GM12891 (cell line): Measurements from ENCODE around the gene RP9.

ENCODE experiments used
- DNase-seq: peaks from one replicate; pipeline ENCODE4 v3.0.0; 2011; ENCODE audit warnings: low spot score; ENCODE audit not compliant: insufficient read length
- FAIRE-seq: peaks from 2 replicates; lab custom pipeline; 2011; peaks lifted over from hg19 to GRCh38; lab: Jason Lieb, UNC
- PAX5 ChIP-seq: IDR thresholded peaks from 2 replicates; pipeline ENCODE4 v1.6.1; 2011; ENCODE audit warnings: low read length, moderate library complexity, mild to moderate bottlenecking; ENCODE audit not compliant: insufficient read depth, severe bottlenecking
- POLR2A ChIP-seq: IDR thresholded peaks from 2 replicates; pipeline ENCODE4 v1.6.1; 2011; ENCODE audit warnings: low read depth, low read length, control low read depth
- POLR2AphosphoS5 ChIP-seq: IDR thresholded peaks from 2 replicates; pipeline ENCODE4 v1.6.1; 2011; ENCODE audit warnings: low read depth, low read length, control low read depth
- POU2F2 ChIP-seq: IDR thresholded peaks from 2 replicates; pipeline ENCODE4 v1.6.1; 2011; ENCODE audit warnings: low read depth, mild to moderate bottlenecking, control low read depth, low read length, moderate library complexity
- SPI1 ChIP-seq: IDR thresholded peaks from 2 replicates; pipeline ENCODE4 v1.6.1; 2011; ENCODE audit warnings: low read depth, low read length, control low read depth
- TAF1 ChIP-seq: IDR thresholded peaks from 2 replicates; pipeline ENCODE4 v1.6.1; 2011; ENCODE audit warnings: low read depth, low read length, control low read depth

The RP9 gene

DNA sequence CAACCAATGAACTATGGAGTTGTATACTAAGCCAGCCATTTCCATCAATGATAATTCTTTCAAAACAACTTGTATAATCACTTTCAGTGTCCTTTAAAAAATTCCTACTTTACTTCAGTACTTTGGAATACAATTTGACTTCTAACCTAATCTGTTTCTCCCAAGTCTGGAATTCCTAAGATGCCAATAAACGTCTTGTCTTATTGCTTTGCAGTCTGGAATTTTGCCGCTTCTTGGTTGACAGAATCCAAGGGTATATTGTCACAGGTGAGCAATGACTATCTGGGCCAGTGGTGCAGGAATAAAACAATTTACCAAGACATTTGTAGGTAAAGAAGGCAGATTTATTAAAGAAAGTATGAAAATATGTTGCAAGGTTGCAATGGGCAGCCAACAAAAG lies 21.8 kb downstream of the RP9 start:
- DNase-seq (no peak), FAIRE-seq (no peak)
- no peak for TF ChIP-seq POLR2AphosphoS5
- no peak for TF ChIP-seq PAX5
- no peak for TF ChIP-seq POU2F2
- no peak for TF ChIP-seq SPI1
- no peak for TF ChIP-seq POLR2A
- no peak for TF ChIP-seq TAF1

- no peak for FAIRE-seq
- TF ChIP-seq POU2F2 (no peak), TAF1 (no peak), POLR2AphosphoS5 (no peak), POLR2A (no peak), PAX5 (no peak), SPI1 (no peak)
- no peak for DNase-seq
Measured at GRCh38 chr7:33079763-33080690, 29.2 kb downstream of the RP9 start.

DNA sequence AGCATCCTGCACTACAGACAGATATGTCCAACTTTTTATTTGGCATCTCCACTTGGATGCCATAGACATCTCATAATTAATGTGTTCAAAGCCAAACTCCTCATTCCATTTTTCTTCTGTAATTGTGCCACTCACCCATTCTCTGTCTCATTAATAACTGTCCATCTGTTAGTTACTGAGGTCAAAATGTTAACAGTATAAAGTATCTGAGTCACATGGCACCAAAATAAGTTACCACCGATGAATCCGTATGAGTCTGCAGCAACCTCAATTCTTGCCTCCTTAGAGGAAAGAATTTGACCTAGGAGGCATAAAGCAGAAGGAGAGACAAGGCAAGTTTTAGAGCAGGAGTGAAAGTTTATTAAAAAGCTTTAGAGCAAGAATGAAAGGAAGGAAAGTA lies 30.1 kb downstream of the RP9 start:
- DNase-seq (no peak), FAIRE-seq (no peak)
- no peak for TF ChIP-seq SPI1
- no peak for TF ChIP-seq POLR2A
- TF ChIP-seq POU2F2 = no peak
- TF ChIP-seq TAF1 = no peak
- no peak for TF ChIP-seq PAX5

- TF ChIP-seq POLR2A = no peak
- TF ChIP-seq TAF1 = no peak
- no peak for TF ChIP-seq POLR2AphosphoS5
- no peak for TF ChIP-seq SPI1
- no peak for TF ChIP-seq PAX5
- no peak for TF ChIP-seq POU2F2
- FAIRE-seq (no peak), DNase-seq (no peak)
Measured at GRCh38 chr7:33076737-33077136, 32.5 kb downstream of the RP9 start.

DNA sequence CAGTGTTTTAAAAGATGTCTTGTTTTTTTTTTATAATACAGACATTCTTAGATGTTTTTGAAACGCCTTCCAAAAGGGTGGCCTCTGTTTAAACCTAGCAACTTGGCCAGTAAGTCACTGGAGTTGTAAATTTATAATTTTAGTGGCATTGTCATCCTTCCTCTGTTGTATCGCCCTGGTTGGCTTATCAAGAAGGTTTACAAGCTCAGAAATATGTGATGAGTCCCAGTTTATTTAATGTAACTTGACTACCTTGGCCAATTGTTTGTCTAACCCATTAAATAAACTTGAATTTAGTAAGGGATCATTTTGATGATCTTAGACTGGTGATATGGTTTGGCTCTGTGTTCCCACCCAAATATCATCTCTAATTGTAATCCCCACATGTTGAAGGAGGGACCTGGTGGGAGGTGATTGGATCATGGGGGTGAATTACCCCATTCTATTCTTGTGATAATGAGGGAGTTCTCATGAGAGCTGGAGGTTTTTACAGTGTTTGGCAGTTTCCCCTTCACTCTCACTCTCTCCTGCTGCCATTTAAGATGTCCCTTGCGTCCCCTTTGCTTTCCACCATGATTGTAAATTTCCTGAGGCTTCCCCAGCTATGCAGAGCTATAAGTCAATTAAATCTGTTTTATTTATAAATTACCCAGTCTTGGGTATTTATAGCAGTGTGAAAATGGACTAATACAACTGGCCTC lies 33.2 kb downstream of the RP9 start:
- no peak for TF ChIP-seq SPI1
- TF ChIP-seq POU2F2 = no peak
- no peak for TF ChIP-seq TAF1
- no peak for TF ChIP-seq POLR2A
- no peak for TF ChIP-seq POLR2AphosphoS5
- TF ChIP-seq PAX5 = no peak
- DNase-seq (no peak), FAIRE-seq (no peak)

DNA sequence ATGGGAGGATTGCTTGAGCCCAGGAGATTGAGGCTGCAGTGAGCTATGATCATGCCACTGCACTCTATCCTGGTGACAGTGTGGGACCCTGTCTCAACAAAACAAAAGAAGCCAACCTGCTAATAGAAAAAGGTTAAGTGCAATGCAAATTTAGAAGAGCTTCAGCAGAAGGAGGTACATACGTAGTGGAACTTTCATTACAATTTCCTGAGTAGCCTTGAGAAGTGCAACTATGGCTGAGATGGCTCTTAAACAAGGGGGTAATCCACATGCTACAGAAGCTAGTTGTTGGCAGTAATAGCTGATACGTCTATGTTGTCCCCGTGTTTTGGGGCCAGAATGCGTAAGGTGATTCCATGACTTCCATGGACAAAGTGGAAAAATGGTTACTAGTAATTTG lies 36.0 kb downstream of the RP9 start:
- no peak for FAIRE-seq
- TF ChIP-seq TAF1 (no peak), SPI1 (no peak), POLR2AphosphoS5 (no peak)
- no peak for DNase-seq

GRCh38 chr7:33072471-33072870 lies 36.7 kb downstream of the RP9 start:
- FAIRE-seq (no peak), DNase-seq (no peak)
- no peak for TF ChIP-seq POU2F2
- no peak for TF ChIP-seq PAX5
- TF ChIP-seq SPI1 = no peak
- TF ChIP-seq POLR2AphosphoS5 = no peak
- TF ChIP-seq TAF1 = no peak
- no peak for TF ChIP-seq POLR2A

GRCh38 chr7:33070831-33071230 lies 38.4 kb downstream of the RP9 start:
- DNase-seq = no peak
- FAIRE-seq = no peak
- TF ChIP-seq SPI1 (no peak), POLR2A (no peak), POLR2AphosphoS5 (no peak), TAF1 (no peak), POU2F2 (no peak), PAX5 (no peak)

- DNase-seq (no peak), FAIRE-seq (no peak)
- no peak for TF ChIP-seq SPI1
- no peak for TF ChIP-seq POLR2A
- TF ChIP-seq PAX5 = no peak
- TF ChIP-seq POLR2AphosphoS5 = no peak
- TF ChIP-seq TAF1 = no peak
- TF ChIP-seq POU2F2 = no peak
Measured at GRCh38 chr7:33070277-33070676, 38.9 kb downstream of the RP9 start.
